ENCODE measurements around the gene HSPA4L. TPM values are rescaled to one million over a fixed set of nuclear protein-coding genes. Genes with fewer than 3 reads are reported as not detected.

HSPA4L gene
- total RNA-seq, 1 donor from 2014 or later, result 12.4 TPM

- peak; percentile 93 for DNase-seq (ENCODE audit: low spot score)
- intact Hi-C loops (cut with DNase I), result loop anchor here (2.0 to 5.0 kb wide), 2 partner anchors 100 to 183 kb away; partner anchors contain the start of genes ABHD18, MFSD8 and PLK4
Measured at GRCh38 chr4:127782025-127782274, 172 bp upstream of the HSPA4L start.

GRCh38 chr4:127783026-127783769 is 1.1 kb downstream of the HSPA4L start:
- peak; percentile 85 for DNase-seq (ENCODE audit: low spot score)
- intact Hi-C loops (cut with DNase I), result loop anchor here (2.0 to 5.0 kb wide), 2 partner anchors 99 to 182 kb away; partner anchors contain the start of genes ABHD18, MFSD8 and PLK4

GRCh38 chr4:127783955-127784770 is 2.0 kb downstream of the HSPA4L start:
- intact Hi-C loops (cut with DNase I), result loop anchor here (2.0 to 5.0 kb wide), 2 partner anchors 98 to 181 kb away; partner anchors contain the start of genes ABHD18, MFSD8 and PLK4
- DNase-seq (ENCODE audit: low spot score), result no peak

- intact Hi-C loops (cut with DNase I), result no loop called here
- no peak for DNase-seq (ENCODE audit: low spot score)
Measured at GRCh38 chr4:127788517-127788916, 6.4 kb downstream of the HSPA4L start.

GRCh38 chr4:127791391-127791790 is 9.3 kb downstream of the HSPA4L start:
- intact Hi-C loops (cut with DNase I), result no loop called here

GRCh38 chr4:127793528-127793927 is 11.4 kb downstream of the HSPA4L start:
- no peak for DNase-seq (ENCODE audit: low spot score)
- intact Hi-C loops (cut with DNase I), result no loop called here

More at GRCh38 chr4:127791391-127791790, 9.3 kb downstream of the HSPA4L start:
- no peak for DNase-seq (ENCODE audit: low spot score)

GRCh38 chr4:127799711-127800110 is 17.6 kb downstream of the HSPA4L start:
- intact Hi-C loops (cut with DNase I), result no loop called here
- no peak for DNase-seq (ENCODE audit: low spot score)

GRCh38 chr4:127809173-127809800 is 27.2 kb downstream of the HSPA4L start:
- no peak for DNase-seq (ENCODE audit: low spot score)
- intact Hi-C loops (cut with DNase I), result no loop called here

- intact Hi-C loops (cut with DNase I), result no loop called here
Measured at GRCh38 chr4:127810551-127810950, 28.4 kb downstream of the HSPA4L start.

GRCh38 chr4:127822430-127822829 is 40.3 kb downstream of the HSPA4L start:
- intact Hi-C loops (cut with DNase I), result no loop called here
- DNase-seq (ENCODE audit: low spot score), result no peak

More at GRCh38 chr4:127810551-127810950, 28.4 kb downstream of the HSPA4L start:
- no peak for DNase-seq (ENCODE audit: low spot score)

GRCh38 chr4:127828121-127828520 is 46.0 kb downstream of the HSPA4L start:
- DNase-seq (ENCODE audit: low spot score), result no peak
- intact Hi-C loops (cut with DNase I), result no loop called here

GRCh38 chr4:127829014-127829413 is 46.9 kb downstream of the HSPA4L start:
- intact Hi-C loops (cut with DNase I), result no loop called here
- no peak for DNase-seq (ENCODE audit: low spot score)

GRCh38 chr4:127832585-127832984 is 50.5 kb downstream of the HSPA4L start:
- intact Hi-C loops (cut with DNase I), result no loop called here
- DNase-seq (ENCODE audit: low spot score), result no peak

GRCh38 chr4:127843704-127844600 is 61.8 kb downstream of the HSPA4L start:
- no peak for DNase-seq (ENCODE audit: low spot score)
- intact Hi-C loops (cut with DNase I), result no loop called here

- DNase-seq (ENCODE audit: low spot score), result no peak
- intact Hi-C loops (cut with DNase I), result no loop called here
Measured at GRCh38 chr4:127844601-127845116, 62.5 kb downstream of the HSPA4L start.

GRCh38 chr4:127846061-127846460 is 63.9 kb downstream of the HSPA4L start:
- DNase-seq (ENCODE audit: low spot score), result no peak
- intact Hi-C loops (cut with DNase I), result no loop called here

- intact Hi-C loops (cut with DNase I), result no loop called here
- no peak for DNase-seq (ENCODE audit: low spot score)
Measured at GRCh38 chr4:127846765-127847164, 64.6 kb downstream of the HSPA4L start.

GRCh38 chr4:127849505-127850234 is 67.5 kb downstream of the HSPA4L start:
- DNase-seq (ENCODE audit: low spot score), result no peak
- intact Hi-C loops (cut with DNase I), result no loop called here
